LNCAP (cell line): ENCODE measurements around the gene KCNQ2.

ENCODE experiments used
- TF ChIP-seq, protein P1 (sequence below): fragments of 450-650 bp; IDR thresholded peaks from 2 replicates; pipeline ENCODE4 v1.5.1; 2017; ENCODE audit warnings: mild to moderate bottlenecking

KCNQ2 gene

DNA sequence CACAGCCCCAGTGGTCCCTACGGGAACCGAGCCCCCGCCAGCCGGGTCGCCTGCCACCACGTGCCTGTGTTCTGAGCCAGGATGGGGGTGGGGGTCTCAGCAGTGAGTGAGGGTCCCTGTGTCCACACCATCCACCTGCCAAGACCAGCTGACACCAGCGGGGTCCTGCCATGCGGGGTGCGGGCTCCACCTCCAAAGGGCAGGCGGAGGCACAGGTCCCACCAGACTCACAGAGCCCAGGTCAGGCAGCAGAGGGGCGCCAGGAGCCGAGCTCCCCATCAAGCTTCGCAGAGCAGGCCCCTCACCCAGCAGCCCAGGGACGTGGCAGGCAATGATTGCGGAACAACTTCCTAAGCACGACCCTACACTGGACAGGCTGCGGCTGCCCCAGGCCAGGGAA, 50.5 kb downstream of the KCNQ2 start:
- TF ChIP-seq, protein P1, sequence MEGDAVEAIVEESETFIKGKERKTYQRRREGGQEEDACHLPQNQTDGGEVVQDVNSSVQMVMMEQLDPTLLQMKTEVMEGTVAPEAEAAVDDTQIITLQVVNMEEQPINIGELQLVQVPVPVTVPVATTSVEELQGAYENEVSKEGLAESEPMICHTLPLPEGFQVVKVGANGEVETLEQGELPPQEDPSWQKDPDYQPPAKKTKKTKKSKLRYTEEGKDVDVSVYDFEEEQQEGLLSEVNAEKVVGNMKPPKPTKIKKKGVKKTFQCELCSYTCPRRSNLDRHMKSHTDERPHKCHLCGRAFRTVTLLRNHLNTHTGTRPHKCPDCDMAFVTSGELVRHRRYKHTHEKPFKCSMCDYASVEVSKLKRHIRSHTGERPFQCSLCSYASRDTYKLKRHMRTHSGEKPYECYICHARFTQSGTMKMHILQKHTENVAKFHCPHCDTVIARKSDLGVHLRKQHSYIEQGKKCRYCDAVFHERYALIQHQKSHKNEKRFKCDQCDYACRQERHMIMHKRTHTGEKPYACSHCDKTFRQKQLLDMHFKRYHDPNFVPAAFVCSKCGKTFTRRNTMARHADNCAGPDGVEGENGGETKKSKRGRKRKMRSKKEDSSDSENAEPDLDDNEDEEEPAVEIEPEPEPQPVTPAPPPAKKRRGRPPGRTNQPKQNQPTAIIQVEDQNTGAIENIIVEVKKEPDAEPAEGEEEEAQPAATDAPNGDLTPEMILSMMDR: no peak

GRCh38 chr20:63421094-63421692, 51.3 kb downstream of the KCNQ2 start:
- TF ChIP-seq, protein P1: no peak

DNA sequence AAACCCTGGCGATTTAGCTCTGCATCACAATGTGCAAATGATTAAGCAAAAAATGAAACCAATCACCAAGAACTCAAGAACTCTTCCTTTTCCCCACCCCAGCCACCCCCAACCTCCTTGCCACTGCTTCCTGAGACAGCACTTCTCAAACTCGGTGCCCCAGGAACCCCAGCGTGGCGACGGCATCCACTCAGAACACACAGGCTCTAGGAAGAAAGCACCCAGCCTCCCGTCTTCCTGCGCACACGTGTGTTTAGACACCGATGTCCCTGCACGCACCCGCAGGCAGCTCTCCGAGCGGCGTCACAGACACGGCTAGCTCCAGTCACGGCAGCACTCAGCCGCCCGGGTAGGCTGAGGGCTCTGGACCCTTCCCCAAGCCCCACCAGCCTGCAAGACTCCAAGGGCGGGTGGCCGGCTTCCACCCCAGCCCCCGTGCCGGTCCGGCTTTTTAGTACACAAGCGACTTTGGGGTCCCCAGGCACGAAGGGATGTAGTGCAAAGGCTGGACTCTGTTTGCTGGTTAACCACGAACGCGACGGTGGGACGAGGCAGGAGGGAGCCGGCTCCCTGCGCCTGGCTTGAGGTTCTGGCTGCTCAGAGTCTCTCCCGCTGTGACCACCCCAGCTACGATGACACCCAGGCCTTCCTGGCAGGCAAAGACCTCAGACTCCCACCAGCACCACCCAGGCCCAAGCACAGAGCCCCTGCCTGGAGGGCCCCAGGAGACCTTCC, 51.9 kb downstream of the KCNQ2 start:
- TF ChIP-seq, protein P1: no peak

DNA sequence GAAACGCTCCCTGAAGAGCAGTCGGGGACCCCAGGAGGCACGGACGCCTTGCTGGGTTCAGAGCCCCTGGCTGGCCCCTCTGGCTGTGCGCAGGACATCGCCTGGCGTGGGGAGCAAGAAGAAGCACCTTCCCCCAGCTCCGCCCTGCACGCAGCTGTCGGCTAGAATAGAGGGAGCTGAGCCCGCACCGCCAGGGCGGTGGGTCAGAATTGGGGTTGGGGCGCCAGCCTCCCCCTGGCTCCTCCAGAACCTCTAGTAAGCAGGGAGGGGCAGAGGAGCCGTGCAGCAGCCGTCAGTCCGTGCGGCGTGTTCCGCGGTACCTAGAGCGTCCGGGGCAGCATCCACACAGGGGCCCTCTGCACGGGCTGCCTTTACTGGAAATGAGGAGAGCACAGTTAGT, 53.2 kb downstream of the KCNQ2 start:
- TF ChIP-seq, protein P1: no peak

DNA sequence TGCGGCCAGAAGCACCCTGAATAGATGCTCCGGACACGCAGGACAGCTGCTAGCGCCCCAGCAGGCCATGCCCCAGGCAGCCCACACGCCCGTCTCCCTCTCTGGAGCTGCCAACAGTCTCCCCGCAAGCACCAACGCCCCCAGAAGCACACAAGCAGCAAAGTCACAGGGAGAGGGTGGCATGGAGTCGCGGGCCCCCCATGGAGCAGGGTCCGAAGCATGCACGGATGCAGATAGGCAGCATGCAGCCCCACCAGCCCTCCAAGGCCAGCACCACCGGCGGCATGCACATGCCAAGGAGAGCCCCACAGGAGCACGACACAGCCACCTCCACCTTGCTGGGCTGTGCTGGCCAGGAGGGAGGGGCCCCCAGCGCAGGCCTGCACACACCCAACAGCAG, 53.8 kb downstream of the KCNQ2 start:
- TF ChIP-seq, protein P1: no peak

DNA sequence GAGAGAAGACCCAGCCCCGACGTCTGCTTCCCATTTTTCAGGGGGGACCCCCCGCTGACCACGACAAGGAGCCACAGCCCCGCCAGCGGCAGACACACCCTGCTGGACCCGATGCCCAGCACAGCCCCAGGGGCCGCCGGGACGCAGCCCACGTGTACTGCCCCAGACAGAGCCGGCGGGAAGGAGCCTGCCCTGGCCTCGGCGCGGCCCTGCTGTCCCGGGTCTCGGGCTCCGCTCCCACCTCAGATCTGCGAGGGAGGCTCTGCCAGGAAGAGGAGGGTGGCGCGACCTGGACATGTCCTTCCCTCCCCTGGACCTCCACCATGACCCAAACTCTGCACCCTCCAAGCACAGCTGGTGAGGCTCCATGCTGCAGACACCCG, 54.7 kb downstream of the KCNQ2 start:
- TF ChIP-seq, protein P1: no peak

- TF ChIP-seq, protein P1: no peak
Observed at GRCh38 chr20:63417097-63417737, 55.2 kb downstream of the KCNQ2 start.
